WTC11 (cell line): Measurements from ENCODE around the gene PIGQ.

Experiments
- CDX4 ChIP-seq: fragments of 250-450 bp; sonication (Bioruptor Pico); IDR thresholded peaks from 2 replicates; pipeline ENCODE4 v1.9.0; 2021; ENCODE audit warnings: moderate library complexity, mild to moderate bottlenecking, inconsistent platforms, borderline replicate concordance
- CTCF ChIP-seq: fragments of 200-600 bp; IDR thresholded peaks from 2 replicates; pipeline ENCODE4 v1.8.0; 2022; ENCODE audit warnings: antibody characterized with exemption
- E2F5 ChIP-seq: sonication (generic); formaldehyde crosslinking; IDR thresholded peaks from 2 replicates; pipeline ENCODE4 v1.8.1; 2022; ENCODE audit warnings: mild to moderate bottlenecking, moderate library complexity, missing genetic modification reagents
- JUN ChIP-seq: sonication (generic); formaldehyde crosslinking; IDR thresholded peaks from 2 replicates; pipeline ENCODE4 v1.8.0; 2023; ENCODE audit warnings: mild to moderate bottlenecking, missing genetic modification reagents
- ZBTB21 ChIP-seq: sonication (generic); formaldehyde crosslinking; IDR thresholded peaks from 2 replicates; pipeline ENCODE4 v1.8.1; 2023; ENCODE audit warnings: mild to moderate bottlenecking, missing genetic modification reagents, borderline replicate concordance
- TF ChIP-seq, protein P1 (sequence below): sonication (generic); formaldehyde crosslinking; IDR thresholded peaks from 2 replicates; pipeline ENCODE4 v1.8.1; 2022; ENCODE audit warnings: low read depth, mild to moderate bottlenecking, moderate library complexity, missing genetic modification reagents, borderline replicate concordance

- no peak for TF ChIP-seq JUN (CRISPR knock-in tag)
- TF ChIP-seq E2F5 (CRISPR knock-in tag): no peak
- no peak for TF ChIP-seq CTCF
- TF ChIP-seq, protein P1, sequence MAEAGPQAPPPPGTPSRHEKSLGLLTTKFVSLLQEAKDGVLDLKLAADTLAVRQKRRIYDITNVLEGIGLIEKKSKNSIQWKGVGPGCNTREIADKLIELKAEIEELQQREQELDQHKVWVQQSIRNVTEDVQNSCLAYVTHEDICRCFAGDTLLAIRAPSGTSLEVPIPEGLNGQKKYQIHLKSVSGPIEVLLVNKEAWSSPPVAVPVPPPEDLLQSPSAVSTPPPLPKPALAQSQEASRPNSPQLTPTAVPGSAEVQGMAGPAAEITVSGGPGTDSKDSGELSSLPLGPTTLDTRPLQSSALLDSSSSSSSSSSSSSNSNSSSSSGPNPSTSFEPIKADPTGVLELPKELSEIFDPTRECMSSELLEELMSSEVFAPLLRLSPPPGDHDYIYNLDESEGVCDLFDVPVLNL: no peak
- TF ChIP-seq ZBTB21: no peak
- no peak for TF ChIP-seq CDX4 (CRISPR knock-in tag)
These were observed 3.0 kb upstream of the PIGQ start, which contains the start of gene NHLRC4 for GRCh38 chr16:566475-567372.
